Central memory CD8-positive, alpha-beta T cell (primary cell): ENCODE data around the gene BAHD1.

ENCODE experiments used
- ATAC-seq: fragments of 150-1000 bp; cut with Tn5 transposase; replicated peaks from 2 replicates; pipeline ENCODE4 v1.10.0; 2022; ENCODE audit warnings: mild to moderate bottlenecking, moderate FRiP score, moderate number of reproducible peaks; ENCODE audit not compliant: poor library complexity, severe bottlenecking; ENCODE audit errors: extremely low read depth
- DNase-seq, 2 donors: peaks; one replicate each; pipeline ENCODE4 v3.0.0; 2021; ENCODE audit warnings: low spot score in 2 of 2
- H3K27ac Mint-ChIP-seq: one replicate; pipeline ENCODE4 v1.8.0; 2022; ENCODE audit warnings: low read depth, mild to moderate bottlenecking, moderate library complexity, mixed read lengths
- H3K27me3 Mint-ChIP-seq: one replicate; pipeline ENCODE4 v1.8.0; 2022; ENCODE audit warnings: mixed read lengths
- H3K36me3 Mint-ChIP-seq: one replicate; pipeline ENCODE4 v1.8.0; 2022; ENCODE audit warnings: mild to moderate bottlenecking, moderate library complexity, mixed read lengths; ENCODE audit not compliant: insufficient read depth
- H3K4me1 Mint-ChIP-seq: one replicate; pipeline ENCODE4 v1.8.0; 2022; ENCODE audit warnings: mixed read lengths
- H3K4me3 Mint-ChIP-seq: one replicate; pipeline ENCODE4 v1.8.0; 2022; ENCODE audit warnings: mild to moderate bottlenecking, moderate library complexity, mixed read lengths
- H3K9me3 Mint-ChIP-seq: one replicate; pipeline ENCODE4 v1.8.0; 2022; ENCODE audit warnings: mixed read lengths

The BAHD1 gene

GRCh38 chr15:40486066-40486770 is 45.5 kb downstream of the BAHD1 start:
- Mint-ChIP-seq H3K9me3 (no peaks in the 10 kb centered on the region), H3K27ac (no peak overlapping the region), H3K36me3 (no peaks in the 10 kb centered on the region), H3K27me3 (peaks cover 21% of the 10 kb centered on the region), H3K4me1 (no peaks in the 10 kb centered on the region), H3K4me3 (no peak overlapping the region)
- ATAC-seq (no peak), DNase-seq (no peak)

DNA sequence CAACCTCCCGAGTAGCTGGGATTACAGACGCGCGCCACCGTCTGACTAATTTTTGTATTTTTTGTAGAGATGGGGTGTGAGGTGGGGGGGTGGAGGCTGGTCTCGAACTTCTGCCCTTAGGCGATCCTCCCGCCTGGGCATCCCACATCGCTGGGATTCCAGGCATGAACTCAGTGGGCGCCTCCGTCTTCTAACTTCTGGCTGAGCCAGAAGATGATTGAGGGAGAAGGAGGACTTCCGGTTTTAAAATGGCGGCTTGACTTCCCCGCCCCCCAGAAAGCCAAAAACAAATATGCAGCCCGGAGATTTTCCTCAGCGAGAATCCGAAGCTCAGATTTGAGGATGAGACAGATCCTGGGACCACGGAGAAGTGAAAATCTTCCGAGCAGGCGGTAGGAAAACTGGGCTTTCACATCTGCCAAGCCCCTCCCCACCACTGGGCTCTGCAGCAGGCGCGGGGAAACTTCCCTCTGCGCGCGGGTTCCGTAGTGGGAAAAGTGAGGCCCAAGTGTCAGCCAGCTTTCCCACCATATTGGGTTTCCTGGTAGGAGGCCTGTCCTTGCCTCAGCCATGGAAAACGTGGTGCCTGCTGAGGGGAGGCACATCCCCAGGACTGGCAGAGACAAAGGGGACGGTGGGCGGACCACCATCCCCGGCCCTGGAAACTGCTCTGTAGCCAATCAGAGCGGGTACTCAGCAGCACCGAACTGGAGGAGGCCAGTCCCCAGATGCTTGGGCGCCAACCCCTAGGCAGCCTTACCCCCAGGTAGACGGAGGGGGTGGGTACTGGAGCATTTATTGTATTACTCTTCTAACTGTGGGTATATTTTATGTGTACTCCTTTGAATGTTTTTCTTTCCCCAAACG is 47.3 kb downstream of the BAHD1 start:
- H3K9me3 Mint-ChIP-seq, result no peaks in the 10 kb centered on the region
- ATAC-seq (no peak), DNase-seq (no peak)
- H3K4me1 Mint-ChIP-seq, result peaks cover 2% of the 10 kb centered on the region
- H3K27ac Mint-ChIP-seq, result no peak overlapping the region
- H3K4me3 Mint-ChIP-seq, result no peak overlapping the region
- H3K36me3 Mint-ChIP-seq, result no peaks in the 10 kb centered on the region
- peaks cover 3% of the 10 kb centered on the region for H3K27me3 Mint-ChIP-seq

GRCh38 chr15:40489274-40490175 is 48.8 kb downstream of the BAHD1 start:
- Mint-ChIP-seq H3K27me3 (no peaks in the 10 kb centered on the region), H3K4me1 (peaks cover 15% of the 10 kb centered on the region), H3K36me3 (peaks cover 3% of the 10 kb centered on the region), H3K9me3 (no peaks in the 10 kb centered on the region), H3K4me3 (no peak overlapping the region), H3K27ac (no peak overlapping the region)
- no peak for ATAC-seq
- no peak for DNase-seq

GRCh38 chr15:40493089-40493840 is 52.5 kb downstream of the BAHD1 start:
- DNase-seq (no peak), ATAC-seq (peak; percentile 82)
- Mint-ChIP-seq H3K4me1 (peaks cover 15% of the 10 kb centered on the region), H3K9me3 (no peaks in the 10 kb centered on the region), H3K4me3 (peak overlapping the region; percentile 44), H3K27me3 (no peaks in the 10 kb centered on the region), H3K36me3 (peaks cover 4% of the 10 kb centered on the region), H3K27ac (peak overlapping the region; percentile 27)

DNA sequence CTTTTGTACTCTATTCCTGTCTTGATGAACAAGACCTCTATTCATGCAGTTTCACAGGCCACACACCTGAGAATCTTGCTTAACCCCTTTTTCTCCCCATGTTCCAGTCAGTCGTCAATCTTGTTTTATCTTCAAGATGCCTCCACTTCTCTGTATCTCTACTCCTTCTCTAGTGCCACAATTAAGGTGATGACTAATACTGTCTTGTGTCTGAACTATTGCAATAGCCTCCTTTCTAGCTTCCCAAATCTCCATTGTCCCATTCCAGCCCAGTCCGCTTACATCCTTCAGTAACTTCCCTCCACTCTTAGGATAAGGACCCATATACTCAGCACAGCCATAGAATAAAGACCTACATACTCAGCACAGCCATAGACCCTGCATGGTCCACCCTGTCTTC is 54.8 kb downstream of the BAHD1 start:
- ATAC-seq (no peak), DNase-seq (no peak)
- Mint-ChIP-seq H3K4me1 (peaks cover 15% of the 10 kb centered on the region), H3K27me3 (peaks cover 15% of the 10 kb centered on the region), H3K9me3 (no peaks in the 10 kb centered on the region), H3K36me3 (peaks cover 6% of the 10 kb centered on the region), H3K4me3 (no peak overlapping the region), H3K27ac (no peak overlapping the region)

GRCh38 chr15:40498418-40498817 is 57.7 kb downstream of the BAHD1 start:
- Mint-ChIP-seq H3K36me3 (peaks cover 6% of the 10 kb centered on the region), H3K4me1 (peaks cover 10% of the 10 kb centered on the region), H3K27me3 (peaks cover 29% of the 10 kb centered on the region), H3K4me3 (no peak overlapping the region), H3K9me3 (no peaks in the 10 kb centered on the region), H3K27ac (no peak overlapping the region)
- DNase-seq (no peak), ATAC-seq (no peak)

DNA sequence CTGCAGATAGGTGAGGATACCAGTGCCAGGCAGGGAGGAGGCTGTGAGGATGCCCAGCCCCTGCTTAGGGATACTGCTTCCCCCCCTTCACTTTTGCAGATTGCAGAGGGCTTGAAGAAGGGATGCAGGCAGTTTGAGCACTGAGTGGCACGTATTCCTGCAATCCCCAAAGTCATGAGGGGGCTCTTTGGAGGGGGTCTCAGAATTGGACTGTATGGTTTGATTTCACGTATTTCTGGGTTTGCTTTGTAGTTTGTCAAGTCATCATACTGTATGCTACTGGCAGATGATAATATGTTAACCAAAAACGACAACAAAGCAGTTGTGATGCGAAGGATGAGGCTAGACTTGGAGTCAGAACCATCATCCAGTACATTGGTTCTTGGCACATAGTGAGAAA is 58.1 kb downstream of the BAHD1 start:
- Mint-ChIP-seq H3K9me3 (no peaks in the 10 kb centered on the region), H3K27me3 (peaks cover 31% of the 10 kb centered on the region), H3K4me1 (peaks cover 5% of the 10 kb centered on the region), H3K36me3 (peaks cover 6% of the 10 kb centered on the region), H3K4me3 (no peak overlapping the region), H3K27ac (no peak overlapping the region)
- DNase-seq (no peak), ATAC-seq (no peak)

DNA sequence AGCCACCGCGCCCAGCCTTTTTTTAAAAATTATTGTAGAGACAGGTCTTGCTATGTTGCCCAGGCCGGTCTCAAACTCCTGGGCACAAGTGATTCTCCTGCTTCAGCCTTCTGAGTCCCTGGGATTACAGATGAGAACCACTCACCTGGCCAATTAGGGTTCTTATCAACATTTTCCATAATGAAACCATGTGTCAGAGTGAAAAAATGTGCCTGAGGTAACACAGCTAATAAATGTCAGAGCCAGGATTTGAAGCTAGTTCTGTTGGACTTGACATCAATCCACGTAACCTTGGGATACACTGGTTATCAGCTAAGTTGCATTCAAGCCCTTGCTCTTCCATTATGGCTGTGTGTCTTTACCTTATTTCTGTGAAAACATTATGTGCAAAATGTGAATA is 59.2 kb downstream of the BAHD1 start:
- no peak for ATAC-seq

DNA sequence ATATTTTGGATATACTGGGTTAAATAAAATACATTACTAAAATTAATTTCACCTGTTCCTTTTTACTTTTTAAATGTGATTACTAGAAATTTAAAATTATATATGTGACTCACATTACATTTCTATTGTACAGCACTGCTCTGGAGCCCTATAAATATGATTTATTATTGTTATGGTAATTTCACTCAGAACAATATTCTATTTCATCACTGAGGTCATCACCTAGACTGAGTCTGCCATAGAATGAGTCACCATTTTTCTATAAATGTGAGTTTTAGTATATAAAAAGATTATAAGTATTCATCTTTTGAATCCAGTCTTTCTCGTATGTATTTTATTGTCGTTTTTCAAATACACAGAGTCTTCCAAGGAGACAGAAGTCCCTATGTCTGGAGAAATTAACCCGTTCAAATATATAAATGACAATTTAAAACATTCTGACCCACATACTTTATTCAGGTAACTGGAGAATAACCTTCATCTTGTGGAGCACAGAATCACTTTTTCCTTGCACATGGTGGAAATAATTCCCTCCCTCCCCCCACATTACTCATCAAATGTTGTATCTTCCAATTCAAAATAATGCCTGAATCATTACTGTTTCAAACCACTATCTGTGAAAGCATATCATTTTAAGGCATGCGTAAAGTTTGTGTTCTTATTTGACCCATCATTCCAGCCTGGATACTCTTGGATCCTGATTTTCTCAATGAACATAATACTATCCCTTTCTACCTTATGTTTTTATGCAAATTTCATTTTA is 60.0 kb downstream of the BAHD1 start:
- H3K36me3 Mint-ChIP-seq, result peaks cover 3% of the 10 kb centered on the region
- H3K27ac Mint-ChIP-seq, result no peak overlapping the region
- H3K4me3 Mint-ChIP-seq, result no peak overlapping the region
- no peaks in the 10 kb centered on the region for H3K9me3 Mint-ChIP-seq
- no peaks in the 10 kb centered on the region for H3K4me1 Mint-ChIP-seq
- no peak for DNase-seq
- no peak for ATAC-seq
- peaks cover 46% of the 10 kb centered on the region for H3K27me3 Mint-ChIP-seq

More for the DNA sequence above, 59.2 kb downstream of the BAHD1 start:
- no peak overlapping the region for H3K27ac Mint-ChIP-seq
- peaks cover 3% of the 10 kb centered on the region for H3K36me3 Mint-ChIP-seq
- H3K4me1 Mint-ChIP-seq, result no peaks in the 10 kb centered on the region
- peaks cover 38% of the 10 kb centered on the region for H3K27me3 Mint-ChIP-seq
- H3K9me3 Mint-ChIP-seq, result no peaks in the 10 kb centered on the region
- DNase-seq, result no peak
- H3K4me3 Mint-ChIP-seq, result no peak overlapping the region

DNA sequence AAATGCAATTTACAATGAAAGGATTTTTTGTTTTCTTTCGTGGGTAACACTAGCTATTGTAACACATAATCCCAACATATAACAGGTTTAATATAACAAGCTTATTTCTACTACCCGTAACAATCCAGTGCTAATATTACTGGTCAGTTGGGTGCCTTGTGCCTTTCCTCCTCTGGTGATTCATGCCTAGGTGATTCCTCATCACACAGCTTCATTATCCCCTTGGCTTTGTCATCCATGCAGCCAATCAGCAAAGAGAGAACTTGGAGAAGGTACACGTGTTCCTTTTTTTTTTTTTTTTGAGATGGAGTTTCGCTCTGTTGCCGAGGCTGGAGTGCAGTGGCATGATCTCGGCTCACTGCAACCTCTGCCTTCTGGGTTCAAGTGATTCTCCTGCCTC is 60.7 kb downstream of the BAHD1 start:
- Mint-ChIP-seq H3K27ac (no peak overlapping the region), H3K27me3 (peaks cover 53% of the 10 kb centered on the region), H3K9me3 (no peaks in the 10 kb centered on the region), H3K4me1 (no peaks in the 10 kb centered on the region), H3K36me3 (peaks cover 3% of the 10 kb centered on the region), H3K4me3 (no peak overlapping the region)
- DNase-seq (no peak), ATAC-seq (no peak)

DNA sequence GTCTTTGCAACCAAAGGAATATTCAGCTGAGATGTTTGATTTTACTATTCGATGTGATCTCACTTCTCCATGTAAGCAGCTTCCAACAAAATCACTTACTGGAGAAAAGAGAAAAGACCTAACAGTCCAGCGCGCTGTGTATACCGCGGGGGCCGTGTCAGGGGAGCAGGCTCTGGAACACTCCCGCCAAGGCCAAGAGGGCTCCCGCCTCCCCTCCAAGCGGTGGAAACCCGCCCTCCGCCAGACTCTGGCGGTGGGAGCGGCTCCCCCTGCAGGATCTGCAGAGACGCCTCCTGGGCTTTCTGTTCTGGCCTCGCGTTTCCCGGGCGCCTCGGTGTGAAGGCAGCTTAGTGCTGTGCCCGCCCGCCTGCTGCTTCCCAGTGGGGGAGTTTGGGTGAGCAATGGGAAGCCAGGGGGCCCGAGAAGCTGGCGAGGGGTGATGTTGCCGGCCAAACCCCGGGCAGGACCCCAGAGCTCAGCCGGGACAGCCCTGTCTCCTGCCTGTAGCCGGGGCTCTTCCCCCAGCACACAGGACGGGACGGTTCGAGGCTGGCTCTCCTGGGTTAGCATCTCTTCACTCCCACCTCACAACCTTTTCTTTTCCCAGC is 66.3 kb downstream of the BAHD1 start:
- Mint-ChIP-seq H3K4me3 (no peak overlapping the region), H3K9me3 (no peaks in the 10 kb centered on the region), H3K4me1 (no peaks in the 10 kb centered on the region), H3K27ac (no peak overlapping the region), H3K27me3 (peaks cover 86% of the 10 kb centered on the region), H3K36me3 (no peaks in the 10 kb centered on the region)
- DNase-seq (peak in 1 of 2 donors; percentile 32), ATAC-seq (peak; percentile 63)
